EH (cell line): ENCODE results near the gene C9orf43.
"Not testable (repeated sequence)": the region's sequence is repeated elsewhere in the genome, so short reads cannot be mapped to it uniquely, and the experiment has no call there.

Source experiments
- DNase-seq: peaks from one replicate; pipeline ENCODE4 v3.0.0-alpha.2; 2015; ENCODE audit warnings: low read depth

C9orf43 gene

DNA sequence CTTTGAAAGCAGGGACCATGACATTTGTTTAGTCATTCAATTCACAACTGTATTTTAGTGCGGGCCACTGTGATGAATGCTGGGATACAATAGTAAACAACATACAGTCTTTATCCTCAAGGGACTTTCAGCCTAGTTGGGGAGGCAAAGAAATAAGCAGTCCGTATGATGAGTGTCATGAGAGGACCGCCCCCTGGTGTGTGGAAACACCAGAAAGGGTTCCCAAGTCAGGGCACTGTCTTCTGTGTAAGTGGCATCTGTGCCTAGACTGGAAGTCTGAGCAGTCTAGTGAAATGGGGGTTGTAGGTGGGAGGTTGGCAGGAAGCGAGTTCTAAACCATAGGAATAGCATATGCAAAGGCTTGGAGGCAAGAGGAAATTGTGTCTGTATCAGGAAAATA is 6.8 kb downstream of the C9orf43 start:
- no peak for DNase-seq

GRCh38 chr9:113421726-113422125 is 11.2 kb downstream of the C9orf43 start:
- DNase-seq: no peak

DNA sequence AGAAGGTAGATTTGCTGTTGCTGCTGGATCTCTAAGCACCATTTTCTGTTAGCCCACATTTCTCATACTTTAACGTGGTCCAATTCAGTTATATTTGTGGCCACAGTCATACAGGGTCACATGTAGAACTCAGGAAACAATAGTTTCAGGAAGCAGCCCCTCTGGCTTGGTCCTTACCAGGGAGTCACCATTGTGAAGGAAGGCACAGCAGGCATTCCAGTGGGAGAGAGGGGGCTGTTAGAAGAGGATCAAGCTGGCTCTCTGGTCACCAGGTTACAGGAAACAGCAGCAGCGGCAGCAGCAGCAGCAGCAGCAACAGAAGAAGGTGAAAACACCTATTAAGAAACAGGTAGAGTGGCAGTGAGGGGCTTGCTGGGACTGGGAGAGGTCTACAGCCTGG is 14.5 kb downstream of the C9orf43 start:
- DNase-seq: no peak

DNA sequence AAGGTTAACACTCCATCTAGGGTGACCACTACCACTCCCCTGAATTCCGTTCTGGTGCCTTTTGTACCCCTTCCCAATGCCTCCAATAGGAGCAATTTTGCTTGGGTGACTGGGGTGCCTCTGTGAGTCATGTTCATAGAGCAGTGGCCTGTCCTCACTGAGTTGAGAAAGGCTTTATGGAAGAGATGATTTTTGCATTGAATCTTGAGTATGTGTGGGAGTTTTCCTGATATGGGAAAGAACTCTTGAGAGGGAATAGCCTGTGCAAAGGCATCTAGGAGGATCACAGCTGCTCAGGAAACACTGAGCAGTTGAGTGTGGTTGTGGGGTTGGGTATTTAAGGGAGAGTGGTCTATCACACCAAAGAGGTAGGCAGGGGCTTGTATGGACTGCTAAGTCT is 16.2 kb downstream of the C9orf43 start:
- no peak for DNase-seq

DNA sequence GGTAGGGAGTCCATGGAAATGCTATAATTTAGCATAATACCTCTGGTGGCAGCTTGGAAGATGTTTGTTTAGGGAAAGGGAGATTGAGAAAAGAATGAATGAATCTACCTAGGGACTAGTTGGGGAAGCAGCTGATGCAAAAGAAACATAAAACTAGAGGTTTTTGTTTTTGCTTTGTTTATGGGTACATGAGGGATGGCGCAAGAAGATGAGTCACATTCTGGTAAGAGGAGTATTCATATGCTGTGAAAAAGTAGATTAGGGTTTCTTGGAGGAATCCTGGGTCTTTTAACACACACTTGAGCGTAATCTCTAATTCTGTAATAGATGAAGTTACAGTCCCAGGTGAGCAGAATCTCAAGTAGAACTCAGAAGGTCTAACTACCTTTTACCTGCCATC is 17.1 kb downstream of the C9orf43 start:
- peak; percentile 44 for DNase-seq

- no peak for DNase-seq
Measured at GRCh38 chr9:113428062-113428615, 17.6 kb downstream of the C9orf43 start.

DNA sequence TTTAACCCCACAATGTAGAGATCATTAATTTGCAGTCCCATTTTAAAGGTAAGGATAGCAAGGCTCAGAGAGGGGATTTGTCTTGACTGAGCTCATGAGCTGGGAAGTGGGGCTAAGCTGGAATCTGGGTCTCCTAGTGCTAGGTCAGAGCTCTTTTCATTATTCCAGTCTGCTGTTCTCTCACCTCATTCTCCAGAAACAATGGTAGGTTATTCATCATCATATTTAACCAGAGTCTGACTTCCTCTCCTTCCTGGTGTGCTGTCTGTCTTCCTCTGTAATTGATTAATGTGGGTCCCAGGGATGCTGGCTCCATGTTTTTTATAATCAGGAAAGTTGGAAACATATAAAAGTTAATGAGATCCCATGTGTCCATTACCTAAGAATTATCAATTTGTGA is 20.6 kb downstream of the C9orf43 start:
- no peak for DNase-seq

GRCh38 chr9:113436728-113437515 is 26.4 kb downstream of the C9orf43 start:
- peak; percentile 77 for DNase-seq

DNA sequence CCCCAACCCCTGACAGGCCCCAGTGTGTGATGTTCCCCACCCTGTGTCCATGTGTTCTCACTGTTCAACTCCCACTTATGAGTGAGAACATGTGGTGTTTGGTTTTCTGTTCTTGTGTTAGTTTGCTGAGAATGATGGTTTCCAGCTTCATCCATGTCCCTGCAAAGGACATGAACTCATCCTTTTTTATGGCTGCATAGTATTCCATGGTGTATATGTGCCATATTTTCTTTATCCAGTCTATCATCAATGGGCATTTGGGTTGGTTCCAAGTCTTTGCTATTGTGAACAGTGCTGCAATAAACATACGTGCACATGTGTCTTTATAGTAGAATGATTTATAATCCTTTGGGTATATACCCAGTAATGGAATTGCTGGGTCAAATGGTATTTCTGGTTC is 27.2 kb downstream of the C9orf43 start:
- DNase-seq: not testable (repeated sequence)

- no peak for DNase-seq
Measured at GRCh38 chr9:113444736-113445135, 34.2 kb downstream of the C9orf43 start.

GRCh38 chr9:113446323-113446740 is 35.8 kb downstream of the C9orf43 start:
- DNase-seq: peak; percentile 64

DNA sequence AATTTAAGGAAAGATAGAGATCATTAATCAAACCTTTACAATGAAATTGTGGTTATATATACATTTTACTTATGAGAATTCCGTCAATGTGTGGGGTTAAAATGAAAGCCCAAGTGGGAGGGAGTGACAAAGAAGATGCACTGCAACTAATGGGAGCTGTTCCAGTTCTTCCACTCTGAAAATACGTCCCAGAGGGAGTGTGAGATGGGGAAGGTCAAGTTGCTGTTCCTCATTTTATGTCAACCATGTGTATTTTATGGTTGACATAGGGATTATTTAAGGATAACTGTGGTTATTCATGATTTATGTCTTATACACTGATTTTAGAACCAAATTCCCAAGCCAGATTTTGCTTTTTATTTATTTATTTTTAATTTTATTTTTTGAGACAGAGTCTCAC is 38.8 kb downstream of the C9orf43 start:
- DNase-seq: no peak

GRCh38 chr9:113452113-113452605 is 41.6 kb downstream of the C9orf43 start:
- DNase-seq: no peak

GRCh38 chr9:113454914-113455761 is 44.6 kb downstream of the C9orf43 start:
- DNase-seq: peak; percentile 92

DNA sequence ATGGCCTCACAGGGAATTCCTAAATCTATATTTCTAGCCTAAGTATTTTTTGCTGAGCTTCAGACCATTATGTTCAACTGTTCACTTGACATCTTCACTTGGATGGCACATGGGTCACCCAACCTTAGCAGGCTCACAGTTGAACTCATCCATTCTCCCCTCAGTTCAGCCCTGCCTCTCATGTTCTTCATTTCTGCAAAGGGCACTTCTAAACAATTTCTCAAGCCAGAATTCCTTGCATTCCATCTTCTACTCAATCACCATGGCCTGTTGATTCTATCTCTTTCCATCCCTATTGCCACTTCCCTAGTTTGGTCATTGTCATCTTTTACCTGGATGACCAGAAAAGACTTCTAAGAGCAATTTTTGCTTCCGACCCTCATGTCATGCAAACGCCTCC is 45.7 kb downstream of the C9orf43 start:
- DNase-seq: peak; percentile 72

- no peak for DNase-seq
Measured at GRCh38 chr9:113461285-113461684, 50.7 kb downstream of the C9orf43 start.

DNA sequence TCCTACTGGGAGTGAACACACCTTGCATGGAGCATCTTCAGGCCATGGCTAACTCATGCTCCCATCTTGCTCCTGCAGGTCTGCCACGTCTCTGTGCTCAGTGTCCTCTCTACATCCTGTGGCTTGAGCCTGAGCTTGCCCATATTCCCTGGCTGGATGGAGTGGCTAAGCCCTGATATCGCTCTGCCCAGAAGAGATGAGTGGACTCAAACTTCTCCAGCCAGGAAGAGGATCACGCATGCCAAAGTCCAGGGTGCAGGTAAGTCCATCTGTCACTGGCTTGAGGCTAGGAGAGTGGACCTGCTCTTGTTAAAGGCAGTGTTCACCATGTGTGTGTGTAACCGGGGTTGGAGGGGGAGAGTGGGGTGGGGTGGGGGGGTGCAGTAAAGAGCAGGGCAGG is 51.4 kb downstream of the C9orf43 start:
- no peak for DNase-seq

GRCh38 chr9:113462781-113463286 is 52.3 kb downstream of the C9orf43 start:
- no peak for DNase-seq

DNA sequence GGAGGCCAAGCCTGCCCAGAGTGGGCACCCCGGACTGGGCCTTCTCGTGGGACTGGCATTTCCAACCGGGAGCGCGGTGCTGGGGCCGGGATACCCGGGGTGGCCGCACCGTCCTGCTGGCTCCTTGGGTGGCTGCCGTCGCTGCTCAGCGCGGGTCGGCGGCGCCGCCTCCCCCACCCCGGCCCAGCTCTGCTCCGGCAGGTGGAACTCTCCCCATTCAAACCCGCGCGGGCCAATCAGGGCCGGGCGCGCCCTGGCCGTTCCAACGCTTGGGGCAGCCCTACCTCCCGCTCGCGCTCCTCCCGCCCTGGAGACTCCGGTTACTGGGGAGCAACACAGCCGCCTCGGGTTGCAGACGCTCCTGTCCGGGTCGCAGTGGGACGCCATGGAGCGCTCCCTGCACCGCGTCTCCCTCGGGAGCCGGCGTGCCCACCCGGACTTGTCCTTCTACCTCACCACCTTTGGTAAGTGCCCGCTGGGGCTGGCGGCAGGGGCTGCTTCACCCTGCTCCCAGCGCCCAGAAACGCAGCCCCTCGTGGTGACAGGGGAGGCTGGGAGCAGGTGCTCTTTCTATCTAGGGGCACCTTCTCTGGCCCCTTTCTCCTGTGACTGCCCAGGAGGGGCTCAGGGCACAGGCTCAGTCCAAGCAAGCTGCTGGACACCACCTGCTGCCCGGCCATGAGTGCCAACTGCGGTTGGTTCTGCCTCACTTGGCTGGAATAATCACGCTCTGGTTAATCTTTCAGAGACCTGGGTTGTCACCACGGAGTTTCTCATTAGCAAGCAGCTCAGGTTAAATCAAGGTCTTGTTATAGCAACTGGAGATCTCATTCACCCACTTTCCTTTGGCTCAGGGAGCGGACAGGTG is 53.1 kb downstream of the C9orf43 start, which contains the start of gene RGS3:
RGS3 (plus strand) TSS at position 310 of the 868 bp plus-strand sequence; CDS start at position 386, 76 bp downstream.
- DNase-seq: no peak

GRCh38 chr9:113464286-113464660 is 53.7 kb downstream of the C9orf43 start:
- DNase-seq: no peak

- peak; percentile 32 for DNase-seq
Measured at GRCh38 chr9:113465599-113466140, 55.1 kb downstream of the C9orf43 start.
